HG03095 (cell line): ENCODE data around the gene GJB4.
"Not testable (repeated sequence)": the region's sequence is repeated elsewhere in the genome, so short reads cannot be mapped to it uniquely, and the experiment has no call there.

Experiments
- ATAC-seq: cut with Tn5 transposase; IDR thresholded peaks from one replicate; pipeline ENCODE4 v1.9.1; 2021; ENCODE audit warnings: moderate library complexity; ENCODE audit not compliant: unreplicated experiment

GJB4 gene

DNA sequence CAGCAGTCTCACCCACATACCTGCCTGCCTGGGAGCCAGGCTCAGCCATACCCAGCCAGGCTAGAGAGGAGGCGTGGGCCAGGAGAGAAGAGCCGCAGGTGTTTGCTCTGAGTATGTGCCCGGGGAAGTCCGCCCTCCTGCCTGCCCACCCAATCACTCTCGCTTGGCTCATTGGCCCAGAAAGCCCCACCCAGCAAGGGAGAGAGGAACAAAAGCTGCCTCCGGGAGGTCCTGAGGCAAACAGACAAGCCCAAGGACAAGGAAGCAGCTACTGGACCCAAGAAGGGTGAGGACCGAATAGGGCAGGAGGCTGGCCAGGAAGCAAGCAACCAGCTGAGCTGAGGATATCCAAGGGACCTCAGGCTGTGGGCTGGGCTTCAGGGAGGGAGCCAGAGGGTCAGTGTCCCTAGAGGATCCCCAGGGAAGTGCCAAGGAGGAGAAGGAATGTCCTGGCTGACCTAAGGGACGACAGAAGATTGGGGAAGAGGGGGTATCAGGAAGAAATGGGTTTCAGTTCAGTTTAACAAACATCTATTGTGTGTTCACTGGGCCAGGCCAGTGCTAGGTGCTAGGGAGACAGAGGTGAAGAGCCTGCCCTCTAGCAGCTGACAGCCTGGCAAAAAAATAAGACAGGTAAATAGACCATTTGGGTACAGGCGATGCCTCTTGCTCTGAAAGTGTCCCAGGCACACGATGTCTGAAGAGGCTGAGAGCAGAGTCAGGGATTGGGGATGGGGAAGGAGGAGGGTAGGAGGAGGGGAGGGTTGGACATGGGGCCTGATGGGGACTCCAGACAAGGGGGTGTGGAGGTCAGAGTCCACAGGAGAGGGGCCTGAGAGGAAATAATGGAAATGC is at the start of gene GJB4:
Gene GJB4, plus strand, starts transcription at position 238 of the 855 bp plus-strand sequence. CDS start 1,515 bp downstream, outside the sequence.
- no peak for ATAC-seq

DNA sequence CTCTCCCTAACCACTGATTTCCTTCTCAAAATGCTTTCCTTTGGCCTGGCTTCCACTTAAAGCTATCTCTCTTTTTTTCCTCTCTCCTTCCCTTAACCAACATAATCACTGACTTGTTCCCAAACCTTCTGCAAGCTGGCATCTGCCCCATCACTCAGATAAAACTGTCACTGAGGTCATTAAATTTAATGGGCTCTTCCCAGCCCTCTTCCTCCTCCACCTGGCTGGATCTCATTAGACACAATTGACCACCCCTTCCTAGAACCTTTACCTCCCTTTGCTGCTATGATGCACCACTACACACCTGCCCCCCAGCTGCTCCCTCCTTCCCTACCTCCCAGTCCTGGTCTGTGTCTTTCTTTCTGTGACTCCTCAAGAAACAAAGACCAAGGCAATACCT is 48.7 kb upstream of the GJB4 start:
- ATAC-seq: no peak

GRCh38 chr1:34711485-34711884 is 48.1 kb upstream of the GJB4 start:
- no peak for ATAC-seq

- no peak for ATAC-seq
Measured at GRCh38 chr1:34712007-34712688, 47.4 kb upstream of the GJB4 start.

- no peak for ATAC-seq
Measured at GRCh38 chr1:34713443-34713842, 46.1 kb upstream of the GJB4 start.

GRCh38 chr1:34714386-34714785 is 45.2 kb upstream of the GJB4 start:
- no peak for ATAC-seq

- no peak for ATAC-seq
Measured at GRCh38 chr1:34715139-34715538, 44.4 kb upstream of the GJB4 start.

GRCh38 chr1:34721241-34721640 is 38.3 kb upstream of the GJB4 start:
- no peak for ATAC-seq

- ATAC-seq: no peak
Measured at GRCh38 chr1:34721646-34722355, 37.7 kb upstream of the GJB4 start.

DNA sequence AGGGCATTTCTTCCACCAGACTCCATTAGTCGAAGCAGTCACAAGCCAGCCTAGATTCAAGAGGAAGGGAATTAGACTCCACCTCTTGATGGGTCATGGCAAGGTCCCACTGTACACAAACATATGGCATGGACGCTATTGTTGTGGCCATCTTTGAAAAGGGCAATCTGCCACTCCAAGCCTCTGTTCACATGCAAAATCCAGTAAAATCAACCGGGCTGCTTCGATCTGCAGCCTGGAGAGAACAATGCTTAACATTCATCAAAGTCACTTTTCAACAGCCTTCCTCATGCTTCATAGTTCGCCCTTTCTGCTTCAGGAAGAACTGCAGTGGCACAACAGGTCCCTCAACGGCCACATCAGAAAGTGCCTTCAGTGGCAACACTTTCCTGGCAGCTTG is 32.7 kb upstream of the GJB4 start:
- no peak for ATAC-seq

DNA sequence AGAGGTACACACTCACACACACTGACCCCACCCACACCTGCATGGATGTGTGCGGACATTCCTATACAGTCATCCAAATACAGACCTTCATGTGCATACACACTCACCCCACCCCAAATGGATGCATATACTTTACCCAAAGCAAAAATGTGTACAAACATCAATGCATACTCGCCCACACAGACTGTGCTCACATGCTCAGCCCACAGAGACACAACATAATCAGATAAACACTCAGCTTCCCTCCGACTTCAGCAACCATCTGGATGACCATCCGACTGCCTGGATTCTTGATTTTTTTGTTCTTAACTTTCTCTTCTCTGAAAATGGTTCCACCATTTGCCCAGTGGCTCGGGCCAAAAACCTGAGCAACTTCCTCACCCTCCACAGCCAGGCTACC is 29.1 kb upstream of the GJB4 start:
- ATAC-seq: no peak

DNA sequence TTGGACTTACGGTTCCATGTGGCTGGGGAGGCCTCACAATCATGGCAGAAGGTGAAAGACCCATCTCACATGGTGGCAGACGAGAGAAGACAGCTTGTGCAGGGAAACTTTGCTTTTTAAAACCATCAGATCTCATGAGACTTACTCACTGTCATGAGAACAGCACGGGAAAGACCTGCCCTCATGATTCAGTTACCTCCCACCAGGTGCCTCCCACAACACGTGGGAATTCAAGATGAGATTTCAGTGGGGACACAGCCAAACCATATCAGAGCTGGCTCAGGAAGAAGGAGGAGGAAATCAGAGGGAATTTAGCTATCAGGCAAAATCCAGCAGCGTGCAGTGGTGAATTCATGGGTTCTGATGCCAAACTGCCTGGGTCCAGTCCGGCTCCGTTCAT is 26.7 kb upstream of the GJB4 start:
- ATAC-seq: not testable (repeated sequence)

DNA sequence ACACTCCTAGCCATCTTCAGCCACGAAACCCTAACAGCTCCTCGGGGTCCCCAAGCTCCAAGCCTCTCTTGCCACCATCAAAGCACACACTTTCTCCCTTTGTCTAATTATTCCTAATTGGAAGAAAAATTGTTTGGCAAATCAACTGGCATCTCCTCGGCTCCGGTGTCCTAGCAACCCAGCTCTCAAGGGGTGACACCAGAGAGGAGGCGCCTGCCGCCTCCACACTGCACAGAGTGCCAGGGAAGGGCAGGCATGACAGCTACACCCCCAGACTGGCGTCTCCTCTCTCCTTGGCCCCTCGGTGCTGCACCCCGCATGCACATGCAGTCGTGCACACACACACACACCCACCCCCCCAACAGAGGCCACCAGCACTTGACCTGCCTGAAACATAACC is 22.8 kb upstream of the GJB4 start:
- ATAC-seq: no peak

- not testable (repeated sequence) for ATAC-seq
Measured at GRCh38 chr1:34737236-34737635, 22.3 kb upstream of the GJB4 start.

DNA sequence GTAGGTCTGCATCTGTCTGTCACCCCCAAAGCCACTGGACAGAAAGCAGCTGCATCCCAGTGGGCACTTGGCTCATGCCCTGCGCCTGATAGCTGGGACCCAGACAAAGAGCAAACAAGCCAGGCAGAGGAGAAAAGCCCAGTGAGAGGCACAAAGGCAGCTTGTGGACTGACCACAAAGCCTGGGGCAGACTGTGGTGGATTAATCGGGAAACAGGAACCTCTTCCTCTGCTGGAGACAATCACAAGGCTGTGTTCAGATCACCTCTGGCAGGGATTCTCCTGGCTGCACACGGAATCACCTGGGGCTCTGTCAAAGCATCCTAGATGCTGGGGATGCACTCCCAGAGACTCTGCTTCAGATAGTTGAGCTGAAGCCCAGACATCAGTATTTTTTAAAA is 19.9 kb upstream of the GJB4 start:
- ATAC-seq: no peak

- no peak for ATAC-seq
Measured at GRCh38 chr1:34740161-34740868, 19.2 kb upstream of the GJB4 start.

DNA sequence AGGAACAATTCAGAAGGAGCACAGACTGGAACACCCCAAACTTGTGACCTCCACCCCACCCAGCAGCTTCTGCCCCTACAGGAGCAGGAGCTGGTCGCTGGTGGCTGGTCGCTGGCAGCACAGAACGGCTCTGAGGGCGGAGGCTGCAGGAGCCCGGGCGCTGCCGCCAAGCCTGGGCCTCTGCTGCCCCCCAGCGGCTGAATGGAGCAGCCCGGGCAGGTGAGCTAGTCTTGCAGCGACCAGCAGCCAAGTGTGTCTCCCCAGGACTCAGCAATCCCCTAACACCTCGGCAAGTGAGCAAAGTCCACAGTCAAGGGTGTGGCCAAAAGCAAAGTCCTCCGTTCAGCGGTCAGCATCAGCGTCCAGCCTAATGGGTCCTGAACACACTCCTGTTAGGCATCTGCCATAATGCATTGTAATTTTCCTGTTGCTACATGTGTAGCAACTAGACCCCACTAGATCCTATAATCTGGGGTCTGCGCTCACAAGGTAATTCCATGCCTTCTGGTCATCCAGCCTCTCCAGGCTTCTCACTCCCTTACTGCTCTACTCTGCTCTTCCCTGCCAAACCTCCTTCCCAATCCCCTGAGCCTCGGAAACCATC is 16.8 kb upstream of the GJB4 start:
- no peak for ATAC-seq

GRCh38 chr1:34743775-34744174 is 15.8 kb upstream of the GJB4 start:
- ATAC-seq: no peak

- ATAC-seq: no peak
Measured at GRCh38 chr1:34744851-34745250, 14.7 kb upstream of the GJB4 start.

DNA sequence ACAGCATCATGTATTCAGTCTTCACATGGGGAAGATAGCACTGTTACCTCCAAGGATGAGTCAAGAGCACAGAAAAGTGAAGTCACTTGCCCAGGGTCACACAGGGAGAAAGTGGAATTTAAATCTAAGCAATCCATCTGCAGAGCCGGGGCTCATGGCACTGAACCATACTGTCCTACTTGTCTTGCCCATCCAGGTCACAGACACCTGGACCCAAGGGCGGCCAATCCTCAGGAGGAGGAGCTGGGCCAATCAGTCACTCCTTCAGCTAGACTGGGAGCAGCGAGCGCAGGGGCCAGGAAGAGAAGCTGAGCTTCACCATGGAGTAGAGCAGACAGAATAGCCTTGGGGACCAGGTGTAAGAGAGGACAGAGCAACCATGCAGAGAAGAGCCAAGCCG is 13.9 kb upstream of the GJB4 start:
- ATAC-seq: no peak

DNA sequence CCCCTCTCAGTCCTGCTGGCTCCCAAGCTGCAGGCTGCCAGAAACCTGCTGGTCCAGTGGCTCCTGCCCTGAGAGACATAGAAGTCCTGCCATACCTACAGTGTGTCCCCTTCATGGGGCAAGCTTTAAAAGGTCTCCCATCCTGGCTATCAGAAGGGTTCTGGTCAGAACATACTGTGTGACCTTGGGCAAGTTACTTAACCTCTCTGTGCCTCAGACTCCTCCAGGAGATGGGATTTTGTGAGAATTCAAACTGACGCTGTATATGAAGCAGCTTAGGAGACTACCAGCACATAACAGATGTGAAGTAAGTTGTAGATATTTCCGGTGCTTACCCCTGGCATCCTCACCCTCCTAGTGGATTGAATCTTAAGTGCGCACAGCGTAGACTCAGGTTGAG is 13.4 kb upstream of the GJB4 start:
- ATAC-seq: no peak
